H1 (cell line): ENCODE measurements around the gene CALY. TPM values are rescaled to one million over a fixed set of nuclear protein-coding genes. Genes with fewer than 3 reads are reported as not detected.

Experiments
- CTCF ChIA-PET: fragments of 300-600 bp; sonication (Branson Sonifier 250); formaldehyde crosslinking; loops from one replicate; lab custom pipeline; 2021; ENCODE audit not compliant: partially characterized antibody; lab: Charles Lee
- POLR2A ChIA-PET: fragments of 300-600 bp; sonication (Branson Sonifier 250); formaldehyde crosslinking; loops from one replicate; lab custom pipeline; 2021; ENCODE audit warnings: inconsistent platforms; ENCODE audit not compliant: partially characterized antibody; lab: Charles Lee
- DNase-seq, 2 experiments: peaks; one replicate each; pipeline versions ENCODE4 v3.0.0 to v3.0.0-alpha.2; 2010 to 2022; ENCODE audit warnings: low spot score in 2 of 2, low read depth in 1 of 2, mixed read lengths in 1 of 2
- FAIRE-seq: peaks from 2 replicates; lab custom pipeline; 2011; peaks lifted over from hg19 to GRCh38; lab: Jason Lieb, UNC
- H2AFZ ChIP-seq: 2 replicates; pipeline ENCODE4 v1.8.1; 2012; ENCODE audit warnings: low read length, inconsistent platforms
- H2AK5ac ChIP-seq: 2 replicates; pipeline ENCODE4 v1.6.1; 2013; ENCODE audit warnings: low read depth, low read length
- H2BK120ac ChIP-seq: replicated peaks from 2 replicates; pipeline ENCODE3; 2013; ENCODE audit warnings: low read depth, low read length, inconsistent platforms
- H2BK12ac ChIP-seq: 2 replicates; pipeline ENCODE4 v1.6.1; 2013; ENCODE audit warnings: low read depth, low read length
- H2BK15ac ChIP-seq: 2 replicates; pipeline ENCODE4 v1.6.1; 2013; ENCODE audit warnings: low read length
- H2BK20ac ChIP-seq: 2 replicates; pipeline ENCODE4 v1.6.1; 2013; ENCODE audit warnings: low read length
- H2BK5ac ChIP-seq: 2 replicates; pipeline ENCODE4 v1.6.1; 2013; ENCODE audit warnings: low read depth, low read length
- H3K14ac ChIP-seq: 2 replicates; pipeline ENCODE4 v1.6.1; 2013; ENCODE audit warnings: inconsistent platforms; ENCODE audit not compliant: insufficient read length
- H3K18ac ChIP-seq: 2 replicates; pipeline ENCODE4 v1.6.1; 2013; ENCODE audit warnings: low read length; ENCODE audit errors: extremely low read depth
- H3K23ac ChIP-seq: 2 replicates; pipeline ENCODE4 v1.6.1; 2013; ENCODE audit warnings: inconsistent platforms; ENCODE audit not compliant: insufficient read length
- H3K23me2 ChIP-seq: 2 replicates; pipeline ENCODE4 v1.6.1; 2013; ENCODE audit warnings: low read depth, low read length
- H3K27ac ChIP-seq: 2 replicates; pipeline ENCODE4 v1.6.1; 2011; ENCODE audit warnings: low read depth, low read length, inconsistent platforms
- H3K27me3 ChIP-seq, 4 experiments: replicated peaks in 1 of 4; 1 replicate in 1 of 4; 2 replicates in 3 of 4; pipeline versions ENCODE4 v1.6.1 to v1.8.1; 2011 to 2013; ENCODE audit warnings: low read length in 3 of 4, mild to moderate bottlenecking in 3 of 4, inconsistent platforms in 2 of 4, mixed read lengths in 2 of 4, moderate library complexity in 1 of 4; ENCODE audit not compliant: control insufficient read depth in 3 of 4, insufficient read depth in 3 of 4; ENCODE audit errors: extremely low read depth in 1 of 4
- H3K36me3 ChIP-seq, 4 experiments: 2 replicates each; pipeline versions ENCODE4 v1.6.1 to v1.8.1; 2011 to 2013; ENCODE audit warnings: mild to moderate bottlenecking in 4 of 4, low read length in 3 of 4, moderate library complexity in 2 of 4, control low read depth in 1 of 4, inconsistent platforms in 1 of 4; ENCODE audit not compliant: insufficient read depth in 4 of 4, control insufficient read depth in 2 of 4
- H3K4ac ChIP-seq: replicated peaks from 2 replicates; pipeline ENCODE3; 2013; ENCODE audit warnings: low read length, low read depth, mixed read lengths, inconsistent platforms; ENCODE audit not compliant: insufficient read length
- H3K4me1 ChIP-seq, 4 experiments: replicated peaks in 1 of 4; 1 replicate in 1 of 4; 2 replicates in 3 of 4; pipeline versions ENCODE4 v1.6.1 to v1.8.1; 2011 to 2013; ENCODE audit warnings: low read length in 3 of 4, inconsistent platforms in 2 of 4, mixed read lengths in 1 of 4; ENCODE audit not compliant: insufficient read depth in 4 of 4, control insufficient read depth in 3 of 4
- H3K4me2 ChIP-seq, 2 experiments: 2 replicates each; pipeline versions ENCODE4 v1.6.1 to v1.8.1; 2011 to 2013; ENCODE audit warnings: low read depth in 2 of 2, low read length in 2 of 2, control low read depth in 1 of 2, inconsistent platforms in 1 of 2, mild to moderate bottlenecking in 1 of 2; ENCODE audit not compliant: insufficient read depth in 1 of 2
- H3K4me3 ChIP-seq, 4 experiments: fragments of 200-600, 300-600 bp in 1 of 4; sonication (generic), shearing (Covaris generic), sonication (Bioruptor Twin) in 1 of 4; 2 replicates each; pipeline versions ENCODE4 v1.5.1 to v1.8.1; 2011 to 2016; ENCODE audit warnings: low read length in 4 of 4, low read depth in 3 of 4, control low read depth in 2 of 4, inconsistent platforms in 2 of 4, mild to moderate bottlenecking in 2 of 4, mixed read lengths in 1 of 4, moderate library complexity in 1 of 4; ENCODE audit not compliant: insufficient read depth in 2 of 4; ENCODE audit errors: extremely low read depth in 1 of 4
- H3K56ac ChIP-seq: replicated peaks from 2 replicates; pipeline ENCODE3; 2013; ENCODE audit warnings: low read depth, mild to moderate bottlenecking, mixed read lengths, low read length, inconsistent platforms; ENCODE audit not compliant: insufficient read length
- H3K79me1 ChIP-seq: 2 replicates; pipeline ENCODE4 v1.6.1; 2013; ENCODE audit warnings: low read depth, low read length, control low read depth
- H3K79me2 ChIP-seq, 2 experiments: 2 replicates each; pipeline versions ENCODE4 v1.6.1 to v1.8.1; 2012 to 2013; ENCODE audit warnings: low read length in 2 of 2, mild to moderate bottlenecking in 2 of 2, inconsistent platforms in 1 of 2; ENCODE audit not compliant: insufficient read depth in 2 of 2, control insufficient read depth in 1 of 2
- H3K9ac ChIP-seq, 4 experiments: replicated peaks in 1 of 4; 1 replicate in 1 of 4; 2 replicates in 3 of 4; pipeline versions ENCODE4 v1.6.1 to v1.8.1; 2011 to 2013; ENCODE audit warnings: low read depth in 3 of 4, low read length in 3 of 4, control low read depth in 2 of 4, mild to moderate bottlenecking in 2 of 4, moderate library complexity in 2 of 4, inconsistent platforms in 1 of 4; ENCODE audit errors: extremely low read depth in 1 of 4
- H3K9me3 ChIP-seq, 2 experiments: 2 replicates each; pipeline versions ENCODE4 v1.6.1 to v1.8.1; 2012 to 2013; ENCODE audit warnings: mild to moderate bottlenecking in 2 of 2, moderate library complexity in 2 of 2, control low read depth in 1 of 2, inconsistent platforms in 1 of 2, low read depth in 1 of 2, low read length in 1 of 2, mixed read lengths in 1 of 2; ENCODE audit not compliant: insufficient read depth in 2 of 2
- H4K20me1 ChIP-seq, 2 experiments: replicated peaks in 1 of 2; 2 replicates each; pipeline versions ENCODE3 to v1.8.1; 2011 to 2013; ENCODE audit warnings: inconsistent platforms in 2 of 2, low read length in 2 of 2, mild to moderate bottlenecking in 1 of 2; ENCODE audit not compliant: insufficient read depth in 2 of 2, control insufficient read depth in 1 of 2
- H4K5ac ChIP-seq: 2 replicates; pipeline ENCODE4 v1.6.1; 2013; ENCODE audit warnings: low read length, low read depth, mixed read lengths, inconsistent platforms; ENCODE audit not compliant: insufficient read length
- H4K8ac ChIP-seq: 2 replicates; pipeline ENCODE4 v1.8.0; 2013; ENCODE audit warnings: mild to moderate bottlenecking, moderate library complexity, low read length, inconsistent platforms; ENCODE audit not compliant: insufficient read depth; ENCODE audit errors: extremely low read depth
- H4K91ac ChIP-seq: replicated peaks from 2 replicates; pipeline ENCODE3; 2013; ENCODE audit warnings: low read length, mixed read lengths, inconsistent platforms; ENCODE audit not compliant: insufficient read length
- ASH2L ChIP-seq: fragments of 200-600, 300-600 bp; sonication (generic); IDR thresholded peaks from one replicate; pipeline ENCODE4 v1.7.1; 2017; ENCODE audit warnings: low read length
- BCL11A ChIP-seq, 2 experiments: IDR thresholded peaks; one replicate each; pipeline ENCODE4 v1.6.1; 2011; ENCODE audit warnings: low read depth in 2 of 2, low read length in 2 of 2, mild to moderate bottlenecking in 2 of 2
- CEBPB ChIP-seq: IDR thresholded peaks from 2 replicates; pipeline ENCODE4 v1.6.1; 2012; ENCODE audit warnings: low read depth, low read length
- EP300 ChIP-seq, 2 experiments: IDR thresholded peaks; 1 replicate in 1 of 2; 2 replicates in 1 of 2; pipeline ENCODE4 v1.6.1; 2011 to 2012; ENCODE audit warnings: low read depth in 2 of 2, low read length in 2 of 2, mild to moderate bottlenecking in 2 of 2, borderline replicate concordance in 1 of 2, inconsistent platforms in 1 of 2, moderate library complexity in 1 of 2
- EZH2 ChIP-seq: fragments of 200-600 bp; sonication (generic); IDR thresholded peaks from 2 replicates; pipeline ENCODE4 v1.7.1; 2012; ENCODE audit warnings: low read depth, mild to moderate bottlenecking, moderate library complexity, low read length, inconsistent platforms; ENCODE audit not compliant: severe bottlenecking
- HDAC2 ChIP-seq, 2 experiments: fragments of 300-600 bp in 1 of 2; sonication (generic) in 1 of 2; IDR thresholded peaks; 2 replicates each; pipeline ENCODE4 v1.6.1; 2011 to 2012; ENCODE audit warnings: low read depth in 2 of 2, low read length in 2 of 2, mild to moderate bottlenecking in 2 of 2, moderate library complexity in 2 of 2, borderline replicate concordance in 1 of 2, inconsistent platforms in 1 of 2
- JUND ChIP-seq: IDR thresholded peaks from 2 replicates; pipeline ENCODE4 v1.6.1; 2011; ENCODE audit warnings: mild to moderate bottlenecking, improper control_type of control experiment, low read length
- KDM4A ChIP-seq: IDR thresholded peaks from one replicate; pipeline ENCODE4 v1.7.1; 2012; ENCODE audit warnings: low read depth, mild to moderate bottlenecking, moderate library complexity, low read length, inconsistent platforms; ENCODE audit not compliant: severe bottlenecking
- NRF1 ChIP-seq: IDR thresholded peaks from 2 replicates; pipeline ENCODE4 v1.6.1; 2011; ENCODE audit warnings: mild to moderate bottlenecking, low read depth, low read length, improper control_type of control experiment
- PHF8 ChIP-seq: fragments of 200-600 bp; sonication (generic); conservative IDR thresholded peaks from 2 replicates; pipeline ENCODE4 v1.7.1; 2012; ENCODE audit warnings: low read depth, mild to moderate bottlenecking, inconsistent platforms, low read length, moderate library complexity
- SAP30 ChIP-seq: fragments of 300-600 bp; sonication (generic); IDR thresholded peaks from 2 replicates; pipeline ENCODE4 v1.7.1; 2012; ENCODE audit warnings: low read length, moderate library complexity, mild to moderate bottlenecking, inconsistent platforms; ENCODE audit not compliant: insufficient read depth, insufficient replicate concordance
- SIRT6 ChIP-seq: IDR thresholded peaks from one replicate; pipeline ENCODE4 v1.7.1; 2012; ENCODE audit warnings: low read length, inconsistent platforms
- SRF ChIP-seq: IDR thresholded peaks from 2 replicates; pipeline ENCODE4 v1.6.1; 2011; ENCODE audit warnings: mild to moderate bottlenecking, low read depth, low read length, moderate library complexity
- WGBS, 2 experiments: shearing (Covaris generic) in 1 of 2; methylation state at CpG; one replicate each; pipeline versions ENCODE4 v1.1.6 to v1.1.7; 2013 to 2015; ENCODE audit warnings: low lambda C conversion rate in 2 of 2, mixed read lengths in 2 of 2, inconsistent platforms in 1 of 2, low coverage in 1 of 2, missing lambda C conversion rate in 1 of 2; ENCODE audit not compliant: insufficient replicate concordance in 2 of 2, insufficient coverage in 1 of 2, insufficient read length in 1 of 2; ENCODE audit errors: extremely low coverage in 1 of 2, missing lambda C conversion rate in 1 of 2; 5-methylcytosine and 5-hydroxymethylcytosine counted together
- polyA plus RNA-seq, 7 experiments: library from polyadenylated mRNA; depleted of rRNA in 3 of 7; stranded (reverse) in 5 of 7; unstranded in 2 of 7; fragments of >200 nt in 5 of 7; fragments of 200-250 nt in 2 of 7; gene quantifications; 1 replicate in 5 of 7; 2 replicates in 1 of 7; 4 replicates in 1 of 7; pipeline versions ENCODE4 v1.2.1 to v1.2.3, GENCODE V29; 2011 to 2013; ENCODE audit warnings: missing spikeins in 2 of 7, mixed read lengths in 2 of 7
- total RNA-seq: library from RNA; stranded (reverse); fragmentation: NEBNext Ultra II Directional; extraction: Animal tissue kit (Norgen Biotek cat#: 25700); gene quantifications from 2 replicates; pipeline ENCODE4 v1.2.1, GENCODE V29; 2021

CALY gene
- total and polyA plus RNA-seq, 2 of the 8 experiments (the other 6 are each of a cell fraction or from before 2014, with no cell fraction given), result 1.3 to 1.5 TPM

DNA sequence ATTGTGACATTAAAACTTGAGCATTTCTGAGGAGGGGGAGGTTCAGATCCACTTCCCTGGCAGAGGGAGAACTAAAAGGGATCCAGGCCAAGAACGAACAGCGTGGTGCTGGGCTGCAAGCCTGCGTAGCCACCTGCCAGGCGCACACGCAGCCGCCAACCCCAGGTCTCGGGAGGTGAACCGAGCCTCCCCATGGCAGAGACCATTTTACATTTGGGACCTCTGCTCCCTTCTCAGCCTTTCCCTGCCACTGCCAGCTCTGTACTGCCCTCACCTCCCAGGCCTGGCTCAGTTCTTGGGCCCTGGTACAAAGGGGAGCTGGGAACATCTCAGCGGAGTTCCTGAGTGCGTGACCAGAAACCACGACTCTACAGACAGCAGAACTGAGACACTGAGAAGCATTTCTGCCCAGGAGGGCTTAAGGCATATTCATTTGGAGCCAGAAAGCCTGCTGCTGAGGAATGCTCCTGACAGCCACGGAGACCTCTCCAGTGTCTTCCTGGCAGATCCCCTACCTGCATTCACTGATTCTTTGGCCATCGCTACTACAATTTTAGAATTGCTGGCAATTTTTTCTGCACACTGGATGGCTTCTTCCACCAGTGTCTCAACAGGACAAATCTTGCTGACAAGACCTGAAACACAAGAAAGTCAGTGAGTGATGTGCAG, 28.9 kb upstream of the CALY start:
- peaks cover 25 to 62% (median 53%) of the 10 kb centered on the region in 4 experiments for H3K36me3 ChIP-seq
- no peak overlapping the region for H4K5ac ChIP-seq
- no peak overlapping the region for H2BK12ac ChIP-seq
- peaks cover 0 to under 1% (median 0%) of the 10 kb centered on the region in 4 experiments; a peak in 3 of 7 replicates for H3K27me3 ChIP-seq
- DNase-seq (no peak), FAIRE-seq (no peak)
- H3K79me2 ChIP-seq, result no peaks in the 10 kb centered on the region
- H3K4me1 ChIP-seq, result no peaks in the 10 kb centered on the region
- H3K14ac ChIP-seq, result no peak overlapping the region
- no peak overlapping the region; the same call in 1 of the 2 replicates for H2BK5ac ChIP-seq
- TF ChIP-seq CEBPB (no peak), BCL11A (IDR thresholded peaks at IDR 0.05; ENCODE audit: low read depth in 2 of 2, low read length in 2 of 2) (no peak), EP300 (IDR thresholded peaks at IDR 0.05; ENCODE audit: borderline replicate concordance in 1 of 2, low read depth in 2 of 2, low read length in 2 of 2) (no peak), ASH2L (no peak), KDM4A (no peak), NRF1 (no peak), PHF8 (no peak), EZH2 (no peak), SRF (no peak), SIRT6 (no peak), SAP30 (no peak), JUND (no peak), HDAC2 (IDR thresholded peaks at IDR 0.05; ENCODE audit: borderline replicate concordance in 1 of 2, low read depth in 2 of 2, low read length in 2 of 2) (no peak)
- 90% methylated on average over 13 of the region's 13 CpGs; no CpG with 5 or more reads in 1 of the 2 experiments for WGBS, 2 experiments
- no peak overlapping the region for H4K91ac ChIP-seq
- H2BK20ac ChIP-seq, result no peak overlapping the region
- H3K18ac ChIP-seq, result no peak overlapping the region
- H3K27ac ChIP-seq, result no peak overlapping the region
- H2AK5ac ChIP-seq, result no peak overlapping the region
- ChIA-PET POLR2A (interaction anchor here (1.1 kb wide), 1 partner anchor 33 kb away, joined by 3 read pairs; no protein-coding TSS in a partner anchor), CTCF (no interaction called here)
- H3K56ac ChIP-seq, result no peak overlapping the region
- H4K20me1 ChIP-seq, result peaks cover 7 to 12% of the 10 kb centered on the region in 2 experiments
- no peak overlapping the region for H3K4me3 ChIP-seq
- no peak overlapping the region for H2BK15ac ChIP-seq
- no peak overlapping the region for H3K9ac ChIP-seq
- no peak overlapping the region; the same call in 1 of the 2 replicates for H4K8ac ChIP-seq
- no peaks in the 10 kb centered on the region for H3K9me3 ChIP-seq
- H2BK120ac ChIP-seq, result no peak overlapping the region
- no peak overlapping the region for H3K23ac ChIP-seq
- no peaks in the 10 kb centered on the region for H3K79me1 ChIP-seq
- H3K4me2 ChIP-seq, result no peak overlapping the region
- no peak overlapping the region for H3K4ac ChIP-seq
- no peak overlapping the region for H2AFZ ChIP-seq
- H3K23me2 ChIP-seq, result no peaks in the 10 kb centered on the region
